ENCODE data around the gene HSD17B14.
"Not testable (repeated sequence)": the region's sequence is repeated elsewhere in the genome, so short reads cannot be mapped to it uniquely, and the experiment has no call there.

HSD17B14 gene

GRCh38 chr19:48873476-48874302 is 37.4 kb upstream of the HSD17B14 start:
- DNase-seq (ENCODE audit: insufficient read length) (no peak), FAIRE-seq (peak; percentile 60)
- no peak; the same call in 1 of the 2 replicates for TF ChIP-seq POLR2A (IDR thresholded peaks at IDR 0.05; ENCODE audit: low read depth, low read length)
- TF ChIP-seq TAF1 (IDR thresholded peaks at IDR 0.05; ENCODE audit: borderline replicate concordance, low read depth, low read length), result no peak
- TF ChIP-seq POLR2AphosphoS5 (IDR thresholded peaks at IDR 0.05; ENCODE audit: low read depth, low read length), result no peak; the same call in 1 of the 2 replicates

- FAIRE-seq, result no peak
- TF ChIP-seq TAF1 (IDR thresholded peaks at IDR 0.05; ENCODE audit: borderline replicate concordance, low read depth, low read length) (peak; percentile 57; the same call in 1 of the 2 replicates), POLR2AphosphoS5 (IDR thresholded peaks at IDR 0.05; ENCODE audit: low read depth, low read length) (no peak; the same call in 1 of the 2 replicates)
- no peak for DNase-seq (ENCODE audit: insufficient read length)
Measured at GRCh38 chr19:48872884-48873475, 36.7 kb upstream of the HSD17B14 start.

GRCh38 chr19:48872182-48872883 is 36.0 kb upstream of the HSD17B14 start, which contains the start of gene PPP1R15A:
Gene PPP1R15A (plus strand): TSS chr19:48872421. CDS start chr19:48873234, 813 bp downstream.
- DNase-seq (ENCODE audit: insufficient read length) (peak; percentile 83), FAIRE-seq (peak; percentile 93)
- TF ChIP-seq TAF1 (IDR thresholded peaks at IDR 0.05; ENCODE audit: borderline replicate concordance, low read depth, low read length), result peak; percentile 90
- TF ChIP-seq POLR2A (IDR thresholded peaks at IDR 0.05; ENCODE audit: low read depth, low read length), result peak; percentile 100
- TF ChIP-seq POLR2AphosphoS5 (IDR thresholded peaks at IDR 0.05; ENCODE audit: low read depth, low read length), result peak; percentile 100

- not testable (repeated sequence) for FAIRE-seq; DNase-seq (ENCODE audit: insufficient read length)
Measured at GRCh38 chr19:48871471-48872181, 35.3 kb upstream of the HSD17B14 start.

GRCh38 chr19:48870048-48870447 is 33.8 kb upstream of the HSD17B14 start:
- TF ChIP-seq TAF1 (IDR thresholded peaks at IDR 0.05; ENCODE audit: borderline replicate concordance, low read depth, low read length) (no peak), POLR2AphosphoS5 (IDR thresholded peaks at IDR 0.05; ENCODE audit: low read depth, low read length) (no peak), POLR2A (IDR thresholded peaks at IDR 0.05; ENCODE audit: low read depth, low read length) (no peak)
- FAIRE-seq (no peak), DNase-seq (ENCODE audit: insufficient read length) (no peak)

GRCh38 chr19:48868114-48868886 is 32.0 kb upstream of the HSD17B14 start, which contains the start of gene PLEKHA4:
Gene PLEKHA4 (minus strand): TSS chr19:48868617. CDS start chr19:48867620, 997 bp downstream.
- DNase-seq (ENCODE audit: insufficient read length), result no peak
- TF ChIP-seq TAF1 (IDR thresholded peaks at IDR 0.05; ENCODE audit: borderline replicate concordance, low read depth, low read length), result no peak
- FAIRE-seq, result no peak

GRCh38 chr19:48867746-48868113 is 31.4 kb upstream of the HSD17B14 start:
- DNase-seq (ENCODE audit: insufficient read length) (no peak), FAIRE-seq (no peak)
- TF ChIP-seq POLR2A (IDR thresholded peaks at IDR 0.05; ENCODE audit: low read depth, low read length), result no peak
- no peak for TF ChIP-seq POLR2AphosphoS5 (IDR thresholded peaks at IDR 0.05; ENCODE audit: low read depth, low read length)
- TF ChIP-seq TAF1 (IDR thresholded peaks at IDR 0.05; ENCODE audit: borderline replicate concordance, low read depth, low read length), result no peak

- TF ChIP-seq TAF1 (IDR thresholded peaks at IDR 0.05; ENCODE audit: borderline replicate concordance, low read depth, low read length) (no peak), POLR2AphosphoS5 (IDR thresholded peaks at IDR 0.05; ENCODE audit: low read depth, low read length) (no peak), POLR2A (IDR thresholded peaks at IDR 0.05; ENCODE audit: low read depth, low read length) (no peak)
- DNase-seq (ENCODE audit: insufficient read length) (no peak), FAIRE-seq (no peak)
Measured at GRCh38 chr19:48867123-48867745, 30.9 kb upstream of the HSD17B14 start.

GRCh38 chr19:48866692-48867091 is 30.4 kb upstream of the HSD17B14 start:
- TF ChIP-seq TAF1 (IDR thresholded peaks at IDR 0.05; ENCODE audit: borderline replicate concordance, low read depth, low read length) (no peak), POLR2A (IDR thresholded peaks at IDR 0.05; ENCODE audit: low read depth, low read length) (no peak), POLR2AphosphoS5 (IDR thresholded peaks at IDR 0.05; ENCODE audit: low read depth, low read length) (no peak)
- DNase-seq (ENCODE audit: insufficient read length) (no peak), FAIRE-seq (no peak)

GRCh38 chr19:48862827-48863226 is 26.5 kb upstream of the HSD17B14 start:
- no peak for TF ChIP-seq POLR2AphosphoS5 (IDR thresholded peaks at IDR 0.05; ENCODE audit: low read depth, low read length)
- TF ChIP-seq TAF1 (IDR thresholded peaks at IDR 0.05; ENCODE audit: borderline replicate concordance, low read depth, low read length), result no peak
- no peak for TF ChIP-seq POLR2A (IDR thresholded peaks at IDR 0.05; ENCODE audit: low read depth, low read length)
- FAIRE-seq (no peak), DNase-seq (ENCODE audit: insufficient read length) (no peak)

Data from GM12892 (cell line).